Measurements from ENCODE around the gene GALK2. TPM values are rescaled to one million over a fixed set of nuclear protein-coding genes. Genes with fewer than 3 reads are reported as not detected.
"Not testable (repeated sequence)": the region's sequence is repeated elsewhere in the genome, so short reads cannot be mapped to it uniquely, and the experiment has no call there.

Gene GALK2
- total RNA-seq, 1 donor from 2014 or later: 23.5 TPM

- H3K4me3 Mint-ChIP-seq: no peak overlapping the region
- no peaks in the 10 kb centered on the region for H3K27me3 Mint-ChIP-seq (ENCODE audit: insufficient read depth)
- no peak overlapping the region for H3K27ac Mint-ChIP-seq
Observed at GRCh38 chr15:49200347-49200746, 30.3 kb downstream of the GALK2 start.

DNA sequence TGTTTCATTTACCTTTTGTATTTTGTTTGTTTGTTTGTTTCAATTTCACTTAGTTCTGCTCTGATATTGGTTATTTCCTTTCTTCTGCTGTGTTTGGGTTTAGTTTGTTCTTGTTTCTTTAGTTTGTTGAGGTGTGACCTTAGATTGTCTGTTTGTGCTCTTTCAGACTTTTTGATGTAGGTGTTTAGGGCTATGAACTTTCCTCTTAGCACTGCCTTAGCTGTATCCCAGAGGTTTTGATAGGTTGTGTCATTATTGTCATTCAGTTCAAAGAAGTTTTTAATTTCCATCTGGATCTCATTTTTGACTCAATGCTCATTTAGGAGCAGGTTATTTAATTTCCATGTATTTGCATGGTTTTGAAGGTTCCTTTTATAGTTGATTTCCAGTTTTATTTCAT is 38.1 kb downstream of the GALK2 start:
- DNase-seq (ENCODE audit: low spot score); H3K4me3 Mint-ChIP-seq; intact Hi-C loops (cut with micrococcal nuclease); H3K4me1 Mint-ChIP-seq (ENCODE audit: low read depth); H3K27me3 Mint-ChIP-seq (ENCODE audit: insufficient read depth); H3K27ac Mint-ChIP-seq: not testable (repeated sequence)
- H3K36me3 Mint-ChIP-seq (ENCODE audit: low read depth): peaks cover 60% of the 10 kb centered on the region
- peaks cover 59% of the 10 kb centered on the region for H3K9me3 Mint-ChIP-seq

More at GRCh38 chr15:49200347-49200746, 30.3 kb downstream of the GALK2 start:
- peaks cover 8% of the 10 kb centered on the region for H3K9me3 Mint-ChIP-seq
- no peak for DNase-seq (ENCODE audit: low spot score)
- intact Hi-C loops (cut with micrococcal nuclease): no loop called here
- H3K4me1 Mint-ChIP-seq (ENCODE audit: low read depth): no peaks in the 10 kb centered on the region
- peaks cover 27% of the 10 kb centered on the region for H3K36me3 Mint-ChIP-seq (ENCODE audit: low read depth)

- H3K9me3 Mint-ChIP-seq: peaks cover 31% of the 10 kb centered on the region
- H3K4me1 Mint-ChIP-seq (ENCODE audit: low read depth): no peaks in the 10 kb centered on the region
- intact Hi-C loops (cut with micrococcal nuclease): no loop called here
- no peak for DNase-seq (ENCODE audit: low spot score)
- H3K27me3 Mint-ChIP-seq (ENCODE audit: insufficient read depth): no peaks in the 10 kb centered on the region
- no peak overlapping the region for H3K27ac Mint-ChIP-seq
- peaks cover 37% of the 10 kb centered on the region for H3K36me3 Mint-ChIP-seq (ENCODE audit: low read depth)
- H3K4me3 Mint-ChIP-seq: no peak overlapping the region
Observed at GRCh38 chr15:49212897-49213296, 42.9 kb downstream of the GALK2 start.

DNA sequence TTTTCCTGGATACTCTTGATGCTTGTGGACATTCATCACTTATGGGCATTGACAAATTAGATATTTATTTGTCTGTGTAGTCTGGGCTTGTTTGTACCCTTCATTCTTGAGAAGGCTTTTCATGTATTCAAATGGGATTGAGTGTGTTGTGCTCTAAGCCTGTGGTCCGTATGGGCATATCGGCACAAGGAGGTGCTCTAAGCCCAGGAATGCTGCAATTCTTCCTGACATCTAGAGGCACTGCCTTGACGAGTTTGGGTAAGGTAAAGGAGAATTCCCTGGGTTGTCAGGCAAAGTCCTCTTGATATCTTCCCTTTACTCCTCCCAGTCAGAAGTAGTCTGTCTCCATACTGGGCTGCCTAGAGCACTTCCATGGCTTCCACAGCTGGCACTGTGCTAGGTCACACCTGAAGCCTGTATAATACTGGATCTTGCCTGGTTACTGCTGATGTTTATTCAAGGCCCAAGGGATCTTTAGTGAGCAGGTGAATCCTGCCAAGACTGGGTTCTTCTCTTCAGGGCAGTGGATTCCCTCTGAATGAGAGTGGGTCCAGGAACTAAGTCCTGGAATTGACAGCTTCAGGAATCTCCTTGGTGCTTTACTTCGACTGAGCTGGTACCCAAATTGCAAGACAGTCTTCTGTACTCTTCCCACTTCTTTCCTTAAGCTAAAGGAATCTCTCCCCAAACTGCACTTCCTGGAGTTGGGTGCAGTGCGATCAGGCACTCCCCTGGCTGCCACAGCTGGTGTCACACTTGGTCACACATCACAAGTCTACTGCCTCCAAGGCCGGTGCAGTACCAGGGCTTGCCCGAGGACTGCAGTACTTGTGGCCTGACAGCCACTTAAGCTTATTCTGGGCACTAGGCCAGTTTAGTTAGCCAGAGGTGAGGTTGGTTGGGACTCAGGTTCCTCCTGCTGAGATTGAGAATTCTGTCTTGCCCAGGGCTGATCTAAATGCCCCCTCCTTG is 46.0 kb downstream of the GALK2 start:
- intact Hi-C loops (cut with micrococcal nuclease): no loop called here
- Mint-ChIP-seq H3K27me3 (ENCODE audit: insufficient read depth) (no peaks in the 10 kb centered on the region), H3K4me3 (no peak overlapping the region), H3K4me1 (ENCODE audit: low read depth) (no peaks in the 10 kb centered on the region), H3K36me3 (ENCODE audit: low read depth) (peaks cover 30% of the 10 kb centered on the region), H3K27ac (no peak overlapping the region), H3K9me3 (peaks cover 5% of the 10 kb centered on the region)
- DNase-seq (ENCODE audit: low spot score): no peak

- H3K27ac Mint-ChIP-seq: no peak overlapping the region
- peaks cover 36% of the 10 kb centered on the region for H3K36me3 Mint-ChIP-seq (ENCODE audit: low read depth)
- H3K4me3 Mint-ChIP-seq: no peak overlapping the region
- intact Hi-C loops (cut with micrococcal nuclease): no loop called here
- DNase-seq (ENCODE audit: low spot score): no peak
- no peaks in the 10 kb centered on the region for H3K27me3 Mint-ChIP-seq (ENCODE audit: insufficient read depth)
- H3K4me1 Mint-ChIP-seq (ENCODE audit: low read depth): peaks cover 29% of the 10 kb centered on the region
- H3K9me3 Mint-ChIP-seq: peaks cover 28% of the 10 kb centered on the region
Observed at GRCh38 chr15:49223536-49224274, 53.7 kb downstream of the GALK2 start.

- Mint-ChIP-seq H3K27me3 (ENCODE audit: insufficient read depth) (no peaks in the 10 kb centered on the region), H3K9me3 (peaks cover 38% of the 10 kb centered on the region), H3K4me1 (ENCODE audit: low read depth) (peaks cover 29% of the 10 kb centered on the region), H3K4me3 (no peak overlapping the region), H3K36me3 (ENCODE audit: low read depth) (peaks cover 36% of the 10 kb centered on the region), H3K27ac (no peak overlapping the region)
- DNase-seq (ENCODE audit: low spot score): no peak
- intact Hi-C loops (cut with micrococcal nuclease): no loop called here
Observed at GRCh38 chr15:49225572-49226281, 55.7 kb downstream of the GALK2 start.

DNA sequence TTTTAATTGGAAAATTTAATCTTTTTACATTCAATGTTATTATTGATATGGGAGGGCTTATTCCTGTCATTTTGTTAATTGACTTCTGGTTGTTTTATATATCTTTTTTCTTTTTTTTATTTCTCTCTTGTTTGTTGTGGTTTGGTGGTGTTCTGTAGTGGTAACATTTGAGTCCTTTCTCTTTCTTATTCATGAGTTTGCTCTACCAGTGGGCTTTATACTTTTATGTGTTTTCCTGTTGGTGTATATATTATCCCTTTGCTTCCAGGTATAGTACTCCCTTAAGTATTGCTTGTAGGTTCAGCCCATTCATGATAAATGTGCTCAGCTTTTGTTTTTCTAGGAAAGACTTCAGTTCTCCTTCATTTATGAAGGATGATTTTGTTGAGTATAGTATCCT is 57.6 kb downstream of the GALK2 start:
- H3K27ac Mint-ChIP-seq: no peak overlapping the region
- intact Hi-C loops (cut with micrococcal nuclease): no loop called here
- peaks cover 42% of the 10 kb centered on the region for H3K9me3 Mint-ChIP-seq
- DNase-seq (ENCODE audit: low spot score): no peak
- no peak overlapping the region for H3K4me3 Mint-ChIP-seq
- peaks cover 37% of the 10 kb centered on the region for H3K36me3 Mint-ChIP-seq (ENCODE audit: low read depth)
- peaks cover 29% of the 10 kb centered on the region for H3K4me1 Mint-ChIP-seq (ENCODE audit: low read depth)
- H3K27me3 Mint-ChIP-seq (ENCODE audit: insufficient read depth): no peaks in the 10 kb centered on the region

- Mint-ChIP-seq H3K27me3 (ENCODE audit: insufficient read depth) (no peaks in the 10 kb centered on the region), H3K36me3 (ENCODE audit: low read depth) (peaks cover 46% of the 10 kb centered on the region), H3K9me3 (peaks cover 32% of the 10 kb centered on the region), H3K4me3 (no peak overlapping the region), H3K27ac (no peak overlapping the region), H3K4me1 (ENCODE audit: low read depth) (peaks cover 26% of the 10 kb centered on the region)
- DNase-seq (ENCODE audit: low spot score): no peak
- intact Hi-C loops (cut with micrococcal nuclease): no loop called here
Observed at GRCh38 chr15:49229922-49230321, 59.9 kb downstream of the GALK2 start.

GRCh38 chr15:49232236-49232806 is 62.3 kb downstream of the GALK2 start:
- H3K27ac Mint-ChIP-seq: no peak overlapping the region
- H3K27me3 Mint-ChIP-seq (ENCODE audit: insufficient read depth): no peaks in the 10 kb centered on the region
- no peak for DNase-seq (ENCODE audit: low spot score)
- H3K4me1 Mint-ChIP-seq (ENCODE audit: low read depth): peaks cover 21% of the 10 kb centered on the region
- peaks cover 39% of the 10 kb centered on the region for H3K36me3 Mint-ChIP-seq (ENCODE audit: low read depth)
- no peak overlapping the region for H3K4me3 Mint-ChIP-seq
- H3K9me3 Mint-ChIP-seq: peaks cover 27% of the 10 kb centered on the region
- intact Hi-C loops (cut with micrococcal nuclease): no loop called here

- peak; percentile 30 for DNase-seq (ENCODE audit: low spot score)
- H3K4me3 Mint-ChIP-seq: no peak overlapping the region
- no peaks in the 10 kb centered on the region for H3K27me3 Mint-ChIP-seq (ENCODE audit: insufficient read depth)
- H3K27ac Mint-ChIP-seq: peak overlapping the region; percentile 11
- intact Hi-C loops (cut with micrococcal nuclease): loop anchor here (1.0 to 5.0 kb wide), 8 partner anchors 52 to 1082 kb away; partner anchors contain the start of genes DTWD1 and FAM227B
- H3K4me1 Mint-ChIP-seq (ENCODE audit: low read depth): peaks cover 12% of the 10 kb centered on the region
- H3K9me3 Mint-ChIP-seq: peaks cover 8% of the 10 kb centered on the region
- H3K36me3 Mint-ChIP-seq (ENCODE audit: low read depth): peaks cover 24% of the 10 kb centered on the region
Observed at GRCh38 chr15:49235446-49236124, 65.5 kb downstream of the GALK2 start.

- no peak for DNase-seq (ENCODE audit: low spot score)
- H3K27ac Mint-ChIP-seq: no peak overlapping the region
- no peaks in the 10 kb centered on the region for H3K27me3 Mint-ChIP-seq (ENCODE audit: insufficient read depth)
- peaks cover 12% of the 10 kb centered on the region for H3K4me1 Mint-ChIP-seq (ENCODE audit: low read depth)
- H3K36me3 Mint-ChIP-seq (ENCODE audit: low read depth): peaks cover 21% of the 10 kb centered on the region
- intact Hi-C loops (cut with micrococcal nuclease): loop anchor here (5.0 kb wide), 5 partner anchors 50 to 1080 kb away; partner anchors contain the start of genes DTWD1 and FAM227B
- H3K9me3 Mint-ChIP-seq: no peaks in the 10 kb centered on the region
- H3K4me3 Mint-ChIP-seq: no peak overlapping the region
Observed at GRCh38 chr15:49236869-49237268, 66.8 kb downstream of the GALK2 start.

- no peak for DNase-seq (ENCODE audit: low spot score)
- Mint-ChIP-seq H3K27ac (no peak overlapping the region), H3K9me3 (no peaks in the 10 kb centered on the region), H3K4me3 (no peak overlapping the region), H3K27me3 (ENCODE audit: insufficient read depth) (no peaks in the 10 kb centered on the region), H3K36me3 (ENCODE audit: low read depth) (peaks cover 20% of the 10 kb centered on the region), H3K4me1 (ENCODE audit: low read depth) (peaks cover 12% of the 10 kb centered on the region)
- intact Hi-C loops (cut with micrococcal nuclease): loop anchor here (5.0 kb wide), 5 partner anchors 49 to 1079 kb away; partner anchors contain the start of genes DTWD1 and FAM227B
Observed at GRCh38 chr15:49238342-49238741, 68.3 kb downstream of the GALK2 start.
